GM19193 (cell line): ENCODE data around the gene KLHL6.

Experiments
- POLR2A ChIP-seq: IDR thresholded peaks from 4 replicates; pipeline ENCODE4 v1.6.1; 2011; ENCODE audit not compliant: insufficient read depth, insufficient read length; ENCODE audit errors: extremely low read depth

KLHL6 gene

DNA sequence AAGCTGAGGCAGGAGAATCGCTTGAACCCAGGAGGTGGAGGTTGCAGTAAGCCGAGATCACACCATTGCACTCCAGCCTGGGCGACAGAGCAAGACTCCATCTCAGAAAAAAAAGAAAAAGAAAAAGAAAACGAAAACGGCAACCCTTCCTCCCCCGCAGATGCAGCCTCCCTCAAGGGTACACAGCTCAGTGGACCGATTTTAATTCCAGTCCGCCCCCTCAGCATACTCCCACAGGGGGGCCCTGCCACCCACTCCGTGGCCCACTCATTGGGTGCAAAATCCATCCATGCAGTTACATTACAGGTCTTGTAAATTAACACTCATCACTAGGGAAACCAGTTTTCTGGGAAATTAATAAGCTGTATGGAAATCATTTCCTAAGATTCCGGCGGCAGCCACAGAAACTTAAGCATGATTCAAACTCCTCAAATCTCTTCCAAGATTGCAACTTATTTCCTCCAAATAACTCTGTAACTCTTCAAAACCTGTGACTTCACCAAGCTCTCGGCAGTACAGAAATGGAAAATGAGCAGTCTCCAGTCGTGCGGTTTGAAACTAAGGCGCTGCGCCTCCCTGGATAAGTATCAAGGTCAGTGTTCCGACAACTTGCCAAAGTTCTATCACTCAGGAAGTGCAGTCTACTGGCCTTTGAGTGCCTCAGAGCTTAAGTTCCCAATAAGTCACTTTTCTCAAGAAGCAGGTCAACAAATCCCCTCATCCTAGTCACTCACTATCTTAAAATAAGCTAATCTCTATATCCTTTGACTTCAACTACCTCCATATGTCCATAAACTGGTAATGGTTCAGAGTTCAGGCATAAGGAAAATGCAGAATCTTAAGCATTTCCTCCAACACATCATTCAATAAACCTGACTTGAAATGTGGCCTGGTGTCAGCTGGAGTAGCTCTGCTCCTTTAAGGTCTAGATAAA, 24.7 kb upstream of the KLHL6 start:
- TF ChIP-seq POLR2A: no peak

DNA sequence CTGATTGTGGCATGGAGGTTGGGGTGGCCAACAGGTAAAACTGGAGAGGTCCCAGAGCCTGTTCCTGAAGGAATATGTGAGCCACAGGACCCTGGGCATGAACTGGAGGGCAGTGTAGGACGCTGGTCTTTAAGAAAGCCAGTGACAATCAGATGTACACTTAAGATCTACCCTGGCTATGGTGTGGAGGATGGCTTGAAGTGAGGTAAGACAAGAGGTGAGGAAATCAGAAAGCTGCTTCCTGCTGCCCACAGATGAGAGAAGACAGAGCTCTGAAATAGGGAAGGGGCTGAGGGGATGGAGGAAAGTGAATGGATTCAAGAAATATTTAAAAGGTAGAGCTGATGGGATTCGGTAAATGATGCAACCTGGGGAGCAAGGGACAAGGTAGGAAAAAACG, 22.7 kb upstream of the KLHL6 start:
- TF ChIP-seq POLR2A: no peak

DNA sequence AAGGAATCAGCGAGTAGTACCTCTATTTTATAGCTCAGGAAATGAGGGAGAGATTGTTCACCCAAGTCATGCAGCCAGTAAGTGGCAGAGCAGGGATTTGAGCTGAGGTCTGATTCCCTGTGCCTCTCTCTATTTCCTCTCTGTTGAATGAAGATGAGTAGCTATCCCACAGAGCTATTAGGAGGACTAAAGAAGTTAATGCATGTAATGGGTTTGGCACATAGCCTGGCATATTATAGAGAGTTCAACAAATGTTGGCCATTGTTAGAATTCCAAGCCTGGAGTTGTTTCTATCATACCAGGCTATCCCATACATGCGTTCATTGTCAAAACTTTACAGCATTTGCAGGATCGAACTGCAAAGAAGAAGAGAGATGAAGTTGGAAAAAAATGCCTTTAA, 21.8 kb upstream of the KLHL6 start:
- TF ChIP-seq POLR2A: no peak

GRCh38 chr3:183576487-183577107, 21.1 kb upstream of the KLHL6 start:
- TF ChIP-seq POLR2A: no peak

DNA sequence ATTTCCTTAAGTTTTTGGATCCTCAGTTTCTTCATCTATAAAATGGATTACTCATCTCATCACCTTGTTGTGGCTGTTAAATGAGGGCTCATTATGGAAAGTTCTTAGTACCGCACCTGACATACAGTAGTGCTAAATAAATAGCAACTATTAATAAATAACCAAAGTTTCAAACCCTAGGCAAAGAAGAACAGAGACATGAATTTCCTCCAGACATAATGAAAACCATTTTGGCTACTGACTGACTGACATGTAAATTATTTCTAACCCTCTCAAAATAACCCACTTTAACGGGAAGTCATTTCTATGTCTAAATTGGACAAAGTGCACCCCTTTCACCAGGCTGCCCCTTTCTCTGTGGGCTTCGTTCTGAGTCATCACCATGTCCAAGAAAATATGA, 17.4 kb upstream of the KLHL6 start:
- TF ChIP-seq POLR2A: no peak

GRCh38 chr3:183566880-183567279, 11.4 kb upstream of the KLHL6 start:
- no peak for TF ChIP-seq POLR2A

GRCh38 chr3:183564046-183564445, 8.5 kb upstream of the KLHL6 start:
- TF ChIP-seq POLR2A: no peak

- no peak for TF ChIP-seq POLR2A
Observed at GRCh38 chr3:183563536-183563874, 8.0 kb upstream of the KLHL6 start.

DNA sequence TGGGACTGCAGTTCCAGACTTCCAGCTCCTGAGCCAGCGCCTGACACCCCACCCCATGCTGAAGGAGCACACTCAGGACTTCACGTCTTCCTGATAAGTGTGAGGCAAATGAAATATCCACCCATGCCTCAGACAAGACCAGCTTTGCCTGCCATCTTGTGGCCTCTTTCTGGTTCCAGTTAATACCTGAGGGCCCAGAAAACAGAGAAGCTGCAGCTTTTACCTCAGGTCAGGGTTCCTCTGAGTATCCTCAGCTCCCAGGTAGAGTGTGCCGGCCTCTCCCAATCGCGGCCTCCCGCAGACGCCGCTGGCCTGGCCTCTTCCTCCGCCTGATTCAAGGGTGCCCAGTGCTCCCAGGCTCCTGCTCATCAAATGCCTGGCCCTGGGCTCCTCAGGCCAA, 5.1 kb upstream of the KLHL6 start:
- no peak for TF ChIP-seq POLR2A

DNA sequence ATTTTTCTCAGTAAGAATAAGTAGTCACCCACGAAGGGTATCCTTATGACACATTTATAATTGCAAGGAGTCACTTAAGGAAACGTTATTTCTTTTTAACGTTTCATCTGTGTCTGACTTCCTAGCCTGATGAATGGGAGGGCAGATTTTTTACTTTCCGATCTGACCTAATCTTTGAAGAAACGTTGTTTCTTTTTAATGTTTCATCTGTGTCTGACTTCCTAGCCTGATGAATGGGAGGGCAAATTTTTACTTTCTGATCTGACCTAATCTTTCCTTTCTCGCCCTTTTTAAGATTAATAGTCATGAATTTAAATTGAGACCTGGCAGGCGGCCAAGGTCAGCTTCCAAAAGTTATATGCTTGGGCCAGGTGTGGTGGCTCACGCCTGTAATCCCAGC, 3.0 kb upstream of the KLHL6 start:
- TF ChIP-seq POLR2A: no peak

GRCh38 chr3:183556722-183557121, 1.2 kb upstream of the KLHL6 start:
- TF ChIP-seq POLR2A: no peak

- TF ChIP-seq POLR2A: no peak
Observed at GRCh38 chr3:183554377-183554776, 1.1 kb downstream of the KLHL6 start.

DNA sequence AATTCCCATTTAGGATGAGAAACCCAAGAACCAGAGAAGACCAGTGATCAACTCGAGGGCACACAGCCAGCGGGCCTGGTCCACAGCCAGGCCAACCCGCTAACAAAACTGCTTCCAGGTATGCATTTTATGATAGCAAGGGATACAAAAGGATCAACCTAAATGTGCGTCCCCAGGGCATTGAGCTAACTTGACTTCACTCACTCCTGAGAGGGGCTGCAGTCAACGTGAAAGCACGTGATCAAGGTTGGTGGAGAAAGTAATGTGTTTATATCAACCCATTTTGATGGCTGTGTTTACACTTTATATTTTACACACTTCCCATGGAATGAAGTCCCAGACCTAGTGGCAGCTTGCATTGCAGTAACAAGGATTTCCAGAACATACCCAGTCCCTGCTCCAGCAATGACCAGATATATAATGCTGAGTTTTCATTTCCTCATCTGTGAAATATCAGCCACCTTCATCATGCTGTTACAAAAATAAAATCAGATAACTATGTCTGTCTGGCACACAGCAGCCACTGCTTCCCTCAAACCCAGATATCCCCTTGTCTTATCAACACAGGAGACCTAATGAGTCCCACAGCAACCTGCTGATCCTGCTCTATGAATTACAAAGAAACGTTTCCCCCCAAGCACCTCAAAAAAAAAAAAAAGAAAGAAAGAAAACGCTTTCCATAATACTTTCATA, 2.0 kb downstream of the KLHL6 start:
- no peak for TF ChIP-seq POLR2A

GRCh38 chr3:183551930-183552329, 3.6 kb downstream of the KLHL6 start:
- TF ChIP-seq POLR2A: no peak

- no peak for TF ChIP-seq POLR2A
Observed at GRCh38 chr3:183548262-183548769, 7.2 kb downstream of the KLHL6 start.
